ENCODE measurements around the gene SHISAL2A.
"Not testable (repeated sequence)": the region's sequence is repeated elsewhere in the genome, so short reads cannot be mapped to it uniquely, and the experiment has no call there.

SHISAL2A gene

DNA sequence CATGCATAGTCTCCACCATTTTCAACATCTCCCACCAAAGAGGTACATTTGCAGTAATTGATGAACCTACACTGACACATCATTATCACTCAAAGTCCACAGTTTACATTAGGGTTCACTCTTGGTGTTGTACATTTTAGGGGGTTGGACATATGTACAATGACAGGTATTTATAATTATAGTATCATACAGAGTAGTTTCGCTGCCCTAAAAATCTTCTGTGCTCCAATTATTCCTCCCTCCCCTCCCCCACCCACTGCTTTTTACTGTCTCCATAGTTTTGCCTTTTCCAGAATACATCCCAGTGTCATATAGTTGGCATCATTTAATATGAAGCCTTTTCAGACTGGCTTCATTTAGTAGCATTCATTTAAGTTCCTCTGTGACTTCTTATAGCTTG lies 51.6 kb downstream of the SHISAL2A start:
- DNase-seq (ENCODE audit: low read depth), result no peak

- DNase-seq (ENCODE audit: low read depth), result peak; percentile 71
These were observed 53.3 kb downstream of the SHISAL2A start for GRCh38 chr1:52686261-52686751.

- no peak for DNase-seq (ENCODE audit: low read depth)
These were observed 53.9 kb downstream of the SHISAL2A start for GRCh38 chr1:52686830-52687229.

- DNase-seq (ENCODE audit: low read depth), result no peak
These were observed 58.9 kb downstream of the SHISAL2A start for GRCh38 chr1:52691821-52692220.

GRCh38 chr1:52692697-52693096 lies 59.7 kb downstream of the SHISAL2A start:
- no peak for DNase-seq (ENCODE audit: low read depth)

DNA sequence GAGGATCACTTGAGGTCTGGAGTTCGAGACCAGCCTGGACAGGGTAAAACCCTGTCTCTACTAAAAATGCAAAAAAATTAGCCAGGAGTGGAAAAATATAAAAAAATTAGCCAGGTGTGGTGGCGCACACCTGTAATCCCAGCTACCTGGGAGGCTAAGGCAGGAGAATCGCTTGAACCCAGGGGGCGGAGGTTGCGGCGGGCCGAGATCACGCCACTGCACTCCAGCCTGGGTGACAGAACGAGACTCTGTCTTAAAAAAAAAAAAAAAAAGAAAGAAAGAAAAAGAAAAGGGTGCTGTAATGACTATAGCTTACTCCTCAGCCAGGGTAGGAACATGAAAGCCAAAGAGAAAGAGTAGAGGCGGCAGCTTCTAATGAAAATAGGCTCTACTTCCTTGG lies 60.4 kb downstream of the SHISAL2A start:
- DNase-seq (ENCODE audit: low read depth), result not testable (repeated sequence)

DNA sequence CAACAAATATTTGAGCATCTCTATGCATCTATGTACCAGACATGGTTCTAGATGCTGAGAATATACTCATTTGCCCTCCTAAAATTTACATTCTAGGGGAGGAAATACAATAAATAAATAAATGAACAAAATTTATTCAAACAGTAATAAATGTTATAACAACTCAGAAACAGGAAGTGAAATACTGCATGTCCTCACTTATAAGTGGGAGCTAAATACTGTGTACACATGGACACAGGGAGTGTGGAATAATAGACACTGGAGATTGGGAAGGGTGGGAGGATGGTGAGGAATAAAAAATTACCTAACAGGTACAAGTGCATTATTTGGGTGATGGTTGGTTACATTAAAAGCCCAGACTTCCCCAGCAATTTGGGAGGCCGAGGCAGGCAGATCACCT lies 60.9 kb downstream of the SHISAL2A start:
- no peak for DNase-seq (ENCODE audit: low read depth)

DNA sequence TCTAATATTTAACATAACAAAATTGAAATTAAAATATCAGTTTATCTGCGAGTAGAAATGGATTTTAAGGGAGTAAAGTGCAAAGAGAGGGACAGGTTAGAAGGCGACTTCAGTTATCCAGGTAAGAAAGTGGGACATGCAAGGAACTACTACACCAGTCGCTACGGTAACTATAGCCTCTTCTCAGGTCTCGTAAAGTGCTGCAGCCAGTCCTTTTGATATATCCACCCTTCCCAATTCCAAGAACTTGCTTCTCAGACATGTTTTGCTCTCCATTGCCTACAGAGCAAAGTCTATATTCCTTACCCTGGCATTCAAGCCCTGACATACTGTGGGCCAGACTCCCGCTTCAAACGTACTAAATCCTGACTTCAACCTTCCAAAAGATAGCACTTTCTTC lies 62.7 kb downstream of the SHISAL2A start:
- DNase-seq (ENCODE audit: low read depth), result no peak

GRCh38 chr1:52697795-52698674 lies 65.1 kb downstream of the SHISAL2A start, which contains the start of gene COA7:
Gene COA7, minus strand, starts transcription at chr1:52698347. Its CDS starts 21 bp downstream, at chr1:52698326.
- peak; percentile 46 for DNase-seq (ENCODE audit: low read depth)

DNA sequence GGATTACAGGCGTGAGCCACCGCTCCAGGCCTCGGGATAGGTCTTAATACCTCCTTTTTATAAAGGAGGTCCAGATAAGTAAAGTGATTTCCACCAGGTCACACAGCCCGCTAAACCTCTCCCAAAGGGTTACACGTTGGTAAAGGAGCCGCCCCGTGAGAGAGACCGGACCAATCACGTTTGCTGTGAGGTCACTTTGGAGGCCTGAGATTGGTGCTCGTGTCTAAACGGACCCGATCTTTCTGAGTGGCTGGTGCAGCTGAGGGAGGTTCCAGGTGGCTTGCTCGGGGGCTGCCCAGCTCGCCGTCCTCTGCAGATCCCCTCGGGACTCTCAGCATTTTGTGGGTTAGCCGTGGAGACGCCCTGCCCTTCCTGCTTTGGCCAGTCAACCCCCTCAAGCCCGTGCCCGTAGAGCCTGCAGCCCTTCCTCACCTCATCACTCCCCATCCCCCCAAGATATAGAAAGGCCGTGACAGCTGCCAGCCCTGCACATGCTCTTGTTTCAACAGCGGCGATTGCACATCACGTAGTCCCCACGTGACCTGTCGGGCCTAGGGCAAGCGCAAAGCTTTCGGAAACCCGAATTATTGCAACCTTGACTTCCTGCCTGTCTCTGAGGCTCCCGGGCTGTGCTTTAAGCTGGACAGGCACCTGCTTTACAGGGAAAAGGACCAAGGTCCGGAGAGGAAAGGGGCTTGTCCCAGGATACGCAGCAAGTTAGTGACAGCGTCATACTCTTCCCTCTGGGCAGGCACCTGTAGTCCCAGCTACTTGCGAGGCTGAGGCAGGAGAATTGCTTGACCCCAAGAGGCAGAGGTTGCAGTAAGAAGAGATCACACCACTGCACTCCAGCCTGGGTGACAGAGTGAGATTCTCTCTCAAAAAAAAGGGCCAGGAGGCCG lies 70.2 kb downstream of the SHISAL2A start:
- peak; percentile 64 for DNase-seq (ENCODE audit: low read depth)

- DNase-seq (ENCODE audit: low read depth), result no peak
These were observed 73.2 kb downstream of the SHISAL2A start for GRCh38 chr1:52706136-52706670.

Measured in activated T-cell treated with anti-CD3 and anti-CD28 coated beads for 1 hour (primary cell).